Mesothelial cell of epicardium (in vitro differentiated cells): ENCODE results near the gene KCNJ5. TPM values are rescaled to one million over a fixed set of nuclear protein-coding genes. Genes with fewer than 3 reads are reported as not detected.

Experiments used
- DNase-seq, 2 experiments: peaks; one replicate each; pipeline ENCODE4 v3.0.0; 2021; ENCODE audit warnings: low spot score in 2 of 2; ENCODE audit not compliant: unreplicated experiment in 2 of 2
- H3K27ac Mint-ChIP-seq: 2 replicates; pipeline ENCODE4 v1.8.0; 2021; ENCODE audit warnings: mixed read lengths
- H3K27me3 Mint-ChIP-seq: 2 replicates; pipeline ENCODE4 v1.8.0; 2021; ENCODE audit warnings: low read depth, mixed read lengths
- H3K36me3 Mint-ChIP-seq: 2 replicates; pipeline ENCODE4 v1.8.0; 2021; ENCODE audit warnings: mixed read lengths
- H3K4me1 Mint-ChIP-seq: 2 replicates; pipeline ENCODE4 v1.8.0; 2021; ENCODE audit warnings: mixed read lengths
- H3K4me3 Mint-ChIP-seq: 2 replicates; pipeline ENCODE4 v1.8.0; 2021; ENCODE audit warnings: mild to moderate bottlenecking, moderate library complexity, mixed read lengths
- H3K9me3 Mint-ChIP-seq: 2 replicates; pipeline ENCODE4 v1.8.0; 2021; ENCODE audit warnings: mixed read lengths
- CTCF ChIP-seq: fragments of 200-600 bp; sonication (generic); IDR thresholded peaks from one replicate; pipeline ENCODE4 v1.5.0; 2021; ENCODE audit warnings: antibody characterized with exemption; ENCODE audit not compliant: unreplicated experiment
- total RNA-seq: library from RNA; stranded (reverse); gene quantifications from 3 replicates; pipeline ENCODE4 v1.2.1, GENCODE V29; 2021

The KCNJ5 gene
- total RNA-seq, 1 donor from 2014 or later = 0.09 TPM

GRCh38 chr11:128897826-128898225 lies 6.7 kb downstream of the KCNJ5 start:
- DNase-seq = no peak
- no peak for TF ChIP-seq CTCF
- Mint-ChIP-seq H3K27ac (no peak overlapping the region), H3K27me3 (peaks cover 42% of the 10 kb centered on the region), H3K9me3 (no peaks in the 10 kb centered on the region), H3K36me3 (no peaks in the 10 kb centered on the region), H3K4me3 (no peak overlapping the region), H3K4me1 (peaks cover 16% of the 10 kb centered on the region)

GRCh38 chr11:128898580-128899344 lies 7.6 kb downstream of the KCNJ5 start:
- Mint-ChIP-seq H3K9me3 (no peaks in the 10 kb centered on the region), H3K27me3 (peaks cover 52% of the 10 kb centered on the region)
- DNase-seq = no peak

GRCh38 chr11:128900468-128900867 lies 9.3 kb downstream of the KCNJ5 start:
- no peak overlapping the region for H3K4me3 Mint-ChIP-seq
- H3K27me3 Mint-ChIP-seq = peaks cover 63% of the 10 kb centered on the region
- no peak for TF ChIP-seq CTCF
- no peak for DNase-seq
- H3K9me3 Mint-ChIP-seq = no peaks in the 10 kb centered on the region
- no peak overlapping the region for H3K27ac Mint-ChIP-seq
- no peaks in the 10 kb centered on the region for H3K36me3 Mint-ChIP-seq
- peaks cover 27% of the 10 kb centered on the region for H3K4me1 Mint-ChIP-seq

More at GRCh38 chr11:128898580-128899344, 7.6 kb downstream of the KCNJ5 start:
- no peak overlapping the region for H3K4me3 Mint-ChIP-seq
- no peaks in the 10 kb centered on the region for H3K36me3 Mint-ChIP-seq
- peaks cover 22% of the 10 kb centered on the region for H3K4me1 Mint-ChIP-seq
- H3K27ac Mint-ChIP-seq = no peak overlapping the region
- no peak for TF ChIP-seq CTCF

- DNase-seq = no peak
- H3K27me3 Mint-ChIP-seq = peaks cover 74% of the 10 kb centered on the region
- TF ChIP-seq CTCF = no peak
- no peaks in the 10 kb centered on the region for H3K9me3 Mint-ChIP-seq
- H3K4me3 Mint-ChIP-seq = no peak overlapping the region
- peaks cover 30% of the 10 kb centered on the region for H3K4me1 Mint-ChIP-seq
- H3K36me3 Mint-ChIP-seq = no peaks in the 10 kb centered on the region
- H3K27ac Mint-ChIP-seq = no peak overlapping the region
These were observed 10.7 kb downstream of the KCNJ5 start for GRCh38 chr11:128901653-128902514.

GRCh38 chr11:128902515-128903066 lies 11.4 kb downstream of the KCNJ5 start:
- DNase-seq = no peak
- Mint-ChIP-seq H3K27me3 (peaks cover 80% of the 10 kb centered on the region), H3K4me3 (no peak overlapping the region), H3K36me3 (no peaks in the 10 kb centered on the region), H3K4me1 (peaks cover 30% of the 10 kb centered on the region), H3K27ac (no peak overlapping the region), H3K9me3 (no peaks in the 10 kb centered on the region)
- no peak for TF ChIP-seq CTCF
